MM.1S (cell line): ENCODE data around the gene HOXA6.

ENCODE experiments used
- DNase-seq: peaks from one replicate; pipeline ENCODE4 v3.0.0-alpha.2; 2015
- H2AFZ ChIP-seq: fragments of 300-600 bp; sonication (generic); 2 replicates; pipeline ENCODE4 v1.6.0; 2016; ENCODE audit warnings: antibody characterized with exemption, low read length
- H3F3A ChIP-seq: fragments of 300-600 bp; sonication (generic); 2 replicates; pipeline ENCODE4 v1.6.1; 2016; ENCODE audit warnings: mild to moderate bottlenecking, antibody characterized with exemption, low read length, moderate library complexity, mixed read lengths; ENCODE audit not compliant: insufficient read depth
- H3K27ac ChIP-seq: fragments of 300-600 bp; sonication (generic); 2 replicates; pipeline ENCODE4 v1.5.1; 2016; ENCODE audit warnings: mild to moderate bottlenecking, low read length
- H3K27me3 ChIP-seq: fragments of 300-600 bp; sonication (generic); replicated peaks from 2 replicates; pipeline ENCODE4 v1.6.0; 2016; ENCODE audit warnings: low read length; ENCODE audit not compliant: insufficient read depth
- H3K36me3 ChIP-seq: fragments of 300-600 bp; sonication (generic); replicated peaks from 2 replicates; pipeline ENCODE4 v1.6.1; 2016; ENCODE audit warnings: mild to moderate bottlenecking, low read length, mixed read lengths; ENCODE audit not compliant: insufficient read depth
- H3K4me1 ChIP-seq: fragments of 300-600 bp; sonication (generic); 2 replicates; pipeline ENCODE4 v1.6.1; 2016; ENCODE audit warnings: low read length, mixed read lengths
- H3K4me2 ChIP-seq: fragments of 300-600 bp; sonication (generic); 2 replicates; pipeline ENCODE4 v1.6.0; 2016; ENCODE audit warnings: low read depth, low read length
- H3K4me3 ChIP-seq: fragments of 300-600 bp; sonication (generic); 2 replicates; pipeline ENCODE4 v1.5.1; 2016; ENCODE audit warnings: low read length, mixed read lengths
- H3K79me2 ChIP-seq: fragments of 300-600 bp; sonication (generic); 2 replicates; pipeline ENCODE4 v1.6.1; 2016; ENCODE audit warnings: mixed run types, low read length, mixed read lengths
- H3K9ac ChIP-seq: fragments of 300-600 bp; sonication (generic); 2 replicates; pipeline ENCODE4 v1.6.1; 2016; ENCODE audit warnings: low read length, mixed read lengths
- H3K9me2 ChIP-seq: fragments of 300-600 bp; sonication (generic); replicated peaks from 2 replicates; pipeline ENCODE4 v1.6.1; 2016; ENCODE audit warnings: mild to moderate bottlenecking, low read length, mixed read lengths; ENCODE audit not compliant: insufficient read depth
- H3K9me3 ChIP-seq: fragments of 300-600 bp; sonication (generic); replicated peaks from 2 replicates; pipeline ENCODE4 v1.6.1; 2016; ENCODE audit warnings: mild to moderate bottlenecking, low read length, mixed read lengths; ENCODE audit not compliant: insufficient read depth
- H4K20me1 ChIP-seq: fragments of 300-600 bp; sonication (generic); 2 replicates; pipeline ENCODE4 v1.6.1; 2016; ENCODE audit warnings: mild to moderate bottlenecking, low read length, moderate library complexity, mixed read lengths; ENCODE audit not compliant: insufficient read depth
- CTCF ChIP-seq: fragments of 300-600 bp; sonication (generic); IDR thresholded peaks from 2 replicates; pipeline ENCODE4 v1.5.1; 2016; ENCODE audit warnings: antibody characterized with exemption, low read length, mixed read lengths
- EZH2 ChIP-seq: fragments of 300-600 bp; sonication (generic); optimal IDR thresholded peaks from 2 replicates; pipeline ENCODE3; 2017; ENCODE audit warnings: low read depth, mild to moderate bottlenecking, antibody characterized with exemption, low read length, mixed read lengths
- EZH2phosphoT487 ChIP-seq: fragments of 300-600 bp; sonication (generic); IDR thresholded peaks from 2 replicates; pipeline ENCODE4 v1.6.1; 2018; ENCODE audit warnings: antibody characterized with exemption, low read length

HOXA6 gene

GRCh38 chr7:27173956-27174873 lies 26.6 kb upstream of the HOXA6 start, which contains the start of gene HOXA10:
HOXA10 (minus strand) TSS chr7:27174320; CDS start chr7:27174306, 14 bp downstream.
- Histone ChIP-seq H2AFZ (peak within 1 kb of the TSS; percentile 58), H3K9ac (no peak within 1 kb of the TSS)
- DNase-seq: no peak

GRCh38 chr7:27173511-27173955 lies 26.0 kb upstream of the HOXA6 start:
- H3K4me2 ChIP-seq: peak overlapping the region; percentile 99
- H3K79me2 ChIP-seq: no peaks in the 10 kb centered on the region
- H4K20me1 ChIP-seq: no peaks in the 10 kb centered on the region
- H3K4me3 ChIP-seq: peak overlapping the region; percentile 59
- no peaks in the 10 kb centered on the region for H3K36me3 ChIP-seq
- H3F3A ChIP-seq: peaks cover 12% of the 10 kb centered on the region
- no peak for DNase-seq
- H3K27ac ChIP-seq: no peak overlapping the region
- peak overlapping the region; percentile 58 for H2AFZ ChIP-seq
- no peak overlapping the region for H3K9ac ChIP-seq
- H3K27me3 ChIP-seq: peaks cover 79% of the 10 kb centered on the region
- H3K4me1 ChIP-seq: peaks cover 9% of the 10 kb centered on the region
- H3K9me3 ChIP-seq: no peaks in the 10 kb centered on the region
- H3K9me2 ChIP-seq: no peaks in the 10 kb centered on the region
- no peak for TF ChIP-seq CTCF
- no peak for TF ChIP-seq EZH2
- no peak for TF ChIP-seq EZH2phosphoT487

More at GRCh38 chr7:27173956-27174873, 26.6 kb upstream of the HOXA6 start, which contains the start of gene HOXA10:
- Histone ChIP-seq H3K4me2 (peak within 1 kb of the TSS; percentile 99), H3K4me1 (peaks cover 9% of the 10 kb centered on the region), H3K4me3 (peak within 1 kb of the TSS; percentile 59), H3K9me3 (no peaks in the 10 kb centered on the region), H3F3A (peaks cover 12% of the 10 kb centered on the region), H3K79me2 (no peaks in the 10 kb centered on the region), H3K36me3 (no peaks in the 10 kb centered on the region), H4K20me1 (no peaks in the 10 kb centered on the region), H3K9me2 (no peaks in the 10 kb centered on the region), H3K27me3 (peaks cover 76% of the 10 kb centered on the region), H3K27ac (no peak within 1 kb of the TSS)
- no peak for TF ChIP-seq EZH2
- no peak for TF ChIP-seq EZH2phosphoT487
- TF ChIP-seq CTCF: no peak

GRCh38 chr7:27172823-27173510 lies 25.4 kb upstream of the HOXA6 start:
- Histone ChIP-seq H3K4me1 (peaks cover 9% of the 10 kb centered on the region), H3K4me2 (peak overlapping the region; percentile 99), H4K20me1 (no peaks in the 10 kb centered on the region), H3K36me3 (no peaks in the 10 kb centered on the region), H3K27me3 (peaks cover 79% of the 10 kb centered on the region), H3K9me3 (no peaks in the 10 kb centered on the region), H3K4me3 (peak overlapping the region; percentile 59), H3K9ac (no peak overlapping the region), H3F3A (peaks cover 12% of the 10 kb centered on the region), H3K9me2 (no peaks in the 10 kb centered on the region), H3K79me2 (no peaks in the 10 kb centered on the region), H2AFZ (peak overlapping the region; percentile 58), H3K27ac (no peak overlapping the region)
- no peak for TF ChIP-seq EZH2phosphoT487
- TF ChIP-seq CTCF: no peak
- TF ChIP-seq EZH2: no peak
- DNase-seq: no peak
